GM21576 (cell line): ENCODE measurements around the gene SLIT3.

Experiments used
- ATAC-seq: cut with Tn5 transposase; IDR thresholded peaks from one replicate; pipeline ENCODE4 v1.9.1; 2021; ENCODE audit warnings: mild to moderate bottlenecking, moderate library complexity; ENCODE audit not compliant: unreplicated experiment

SLIT3 gene

DNA sequence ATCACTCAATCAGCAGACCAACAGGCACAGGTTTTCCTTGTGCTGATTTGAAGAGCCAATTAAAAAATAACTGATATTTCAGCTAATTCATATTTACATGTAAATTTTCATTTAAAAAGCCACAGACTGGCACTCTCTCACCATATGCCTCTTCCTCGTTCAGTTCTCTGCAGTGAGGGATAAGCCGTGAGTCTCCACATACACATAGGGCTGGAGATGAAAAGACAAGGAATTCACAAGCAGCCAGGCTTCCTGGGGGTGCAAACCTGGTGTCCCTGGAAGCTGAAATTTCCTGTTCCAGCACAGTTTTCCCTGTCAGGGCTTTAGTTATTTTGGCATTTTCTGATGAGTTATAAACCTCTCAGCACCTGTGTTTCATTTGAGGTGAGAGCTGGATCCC is 397.9 kb downstream of the SLIT3 start:
- ATAC-seq: no peak

DNA sequence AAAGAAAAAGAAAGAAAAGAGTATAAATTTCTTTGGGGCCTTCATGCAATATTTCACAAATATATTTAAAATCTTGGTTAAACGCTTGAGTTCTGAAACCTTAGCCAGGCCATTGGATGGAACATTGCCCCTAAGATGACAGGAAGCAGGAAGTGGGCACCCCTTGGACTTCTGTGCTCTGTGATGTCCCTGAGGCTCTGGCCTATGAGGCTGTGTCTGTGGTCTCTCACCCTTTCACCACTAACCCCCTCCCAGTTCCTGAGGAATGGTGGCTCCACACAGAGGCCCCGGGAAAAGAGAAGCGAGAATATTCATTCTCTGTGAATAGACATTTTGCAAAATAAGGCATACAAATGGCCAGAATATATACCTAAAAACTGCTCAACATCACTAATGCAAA is 401.3 kb downstream of the SLIT3 start:
- no peak for ATAC-seq

DNA sequence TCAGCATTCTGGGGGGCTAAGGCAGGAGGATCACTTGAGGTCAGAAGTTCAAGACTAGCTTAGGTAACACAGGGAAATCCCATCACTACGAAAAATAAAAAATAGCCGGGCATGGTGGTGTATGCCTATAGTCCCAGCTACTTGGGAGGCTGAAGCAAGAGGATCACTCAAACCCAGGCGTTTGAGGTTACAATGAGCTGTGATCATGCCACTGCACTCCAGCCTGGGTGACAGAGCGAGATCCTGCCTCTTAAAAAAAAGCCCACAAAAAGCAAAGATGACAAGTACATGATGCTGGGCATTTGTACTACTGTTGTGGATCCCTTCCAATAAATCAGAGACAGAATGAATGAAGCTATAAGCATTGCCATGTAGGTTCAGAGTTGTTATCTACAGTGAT is 401.7 kb downstream of the SLIT3 start:
- ATAC-seq: no peak

DNA sequence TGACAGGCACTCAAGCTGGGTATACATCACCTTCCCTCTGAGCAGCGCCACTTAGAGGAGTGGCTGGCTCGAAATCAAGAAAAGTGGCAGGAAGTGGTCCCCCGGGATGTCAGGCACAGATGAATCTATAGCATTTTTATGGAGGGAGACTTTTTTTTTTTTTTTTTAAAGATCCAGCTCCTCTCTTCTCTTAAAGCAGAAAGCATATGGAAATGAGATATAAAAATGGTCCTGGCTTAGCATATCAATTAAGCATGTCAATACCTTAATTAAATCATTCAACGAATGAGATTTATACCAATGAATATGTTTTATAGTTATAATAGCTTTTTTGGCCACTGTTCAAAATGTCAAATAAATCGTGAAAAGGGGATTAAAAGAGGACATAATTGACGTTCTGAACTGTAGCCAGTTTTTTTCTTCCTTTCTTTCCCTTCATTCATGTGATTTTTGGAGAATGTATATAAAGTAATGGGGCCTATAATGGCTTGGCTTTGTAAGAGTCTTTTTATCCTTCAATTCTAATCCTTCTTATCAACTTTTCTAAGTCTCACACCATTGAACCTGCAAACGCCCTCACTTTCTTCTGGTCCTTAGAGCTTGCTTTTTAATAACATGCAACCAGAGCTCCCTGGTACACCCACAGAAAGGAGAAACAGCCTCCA is 402.6 kb downstream of the SLIT3 start:
- no peak for ATAC-seq

DNA sequence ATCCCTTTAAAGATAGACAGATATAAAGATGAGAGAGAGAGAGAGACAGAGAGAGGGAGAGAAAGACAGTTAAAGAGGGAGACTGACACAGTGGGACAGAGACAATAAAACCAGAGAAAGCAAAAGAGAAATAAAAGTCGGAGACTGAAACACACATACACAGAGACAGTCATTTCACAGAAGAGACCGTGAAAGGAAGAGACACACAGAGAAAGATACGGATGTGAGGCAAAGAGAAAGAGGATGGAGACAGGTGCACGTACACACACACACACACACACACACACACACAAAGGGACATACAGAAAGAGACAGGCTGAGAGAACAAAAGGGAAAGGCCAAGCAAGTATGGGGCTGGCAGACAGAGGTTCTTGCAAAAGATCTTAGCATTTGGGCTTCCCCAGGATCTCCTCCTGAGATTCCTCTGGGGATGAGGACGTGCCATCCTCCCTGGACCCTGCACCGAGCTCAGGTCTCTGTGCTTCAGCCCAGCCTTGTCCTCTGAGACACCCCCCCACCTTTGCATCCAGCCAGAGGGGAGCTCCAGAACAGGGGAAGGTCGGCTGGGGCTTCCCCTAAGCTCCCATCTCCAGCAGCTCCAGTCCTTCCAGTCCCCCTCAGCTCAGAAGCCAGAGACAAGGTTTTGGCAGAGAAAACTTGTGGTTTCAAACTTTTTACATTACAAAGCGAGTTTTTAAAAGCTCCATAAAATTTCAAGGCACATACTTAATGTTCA is 403.4 kb downstream of the SLIT3 start:
- no peak for ATAC-seq

DNA sequence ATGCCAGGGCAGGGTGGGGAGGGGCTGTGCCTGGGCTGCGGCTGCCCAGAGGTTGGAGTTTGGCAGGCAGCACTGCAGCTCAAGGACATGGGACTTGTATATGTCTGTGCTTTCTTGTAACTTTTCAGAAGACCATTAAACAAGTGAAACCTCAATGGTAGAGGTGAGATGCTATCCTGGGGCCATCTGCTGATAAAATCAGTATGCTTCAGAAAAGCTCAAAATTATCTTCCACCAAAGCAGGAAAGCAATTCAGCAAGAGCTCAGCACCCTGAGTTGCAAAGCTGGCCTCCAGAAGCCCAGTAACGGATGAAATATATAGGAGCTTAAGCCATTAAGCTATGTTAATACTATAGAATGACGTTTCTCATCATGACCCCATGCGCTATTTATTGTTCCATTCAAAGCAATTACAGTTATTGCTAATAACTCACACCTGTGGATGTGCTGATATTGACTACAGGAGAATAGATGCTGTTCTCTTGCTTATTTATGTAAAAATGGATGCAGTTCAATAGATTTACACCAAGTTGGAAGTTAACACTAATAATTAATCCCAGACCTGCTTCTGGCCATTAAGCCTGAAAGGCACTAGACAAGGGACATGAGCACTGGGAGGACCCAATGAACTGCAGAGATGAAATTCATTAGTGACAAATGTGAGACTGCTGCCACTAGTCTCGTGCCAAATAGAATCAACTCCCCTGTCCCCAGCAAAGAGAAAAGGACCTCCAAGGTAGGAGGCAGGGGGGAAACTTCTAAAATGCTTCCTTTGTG is 405.5 kb downstream of the SLIT3 start:
- ATAC-seq: no peak

DNA sequence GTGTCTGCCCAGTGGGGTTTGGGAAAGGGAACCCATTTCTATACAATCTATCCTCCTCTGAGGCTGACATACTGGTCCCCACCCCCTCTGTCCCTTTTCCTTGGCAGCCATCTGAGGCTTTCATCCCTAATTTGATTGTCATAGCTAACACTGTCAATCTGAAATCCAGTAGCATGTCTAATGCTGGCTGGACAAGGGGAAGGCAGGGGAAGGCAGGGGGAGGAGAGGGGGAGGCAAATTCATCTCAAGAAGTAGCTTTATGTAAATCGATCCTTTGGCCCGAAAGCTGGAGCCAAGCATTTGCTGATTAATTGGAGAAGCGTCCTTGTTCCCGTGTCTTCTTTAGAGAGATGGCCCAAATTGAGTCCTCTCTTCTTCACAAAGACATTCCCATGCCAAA is 407.7 kb downstream of the SLIT3 start:
- ATAC-seq: no peak

DNA sequence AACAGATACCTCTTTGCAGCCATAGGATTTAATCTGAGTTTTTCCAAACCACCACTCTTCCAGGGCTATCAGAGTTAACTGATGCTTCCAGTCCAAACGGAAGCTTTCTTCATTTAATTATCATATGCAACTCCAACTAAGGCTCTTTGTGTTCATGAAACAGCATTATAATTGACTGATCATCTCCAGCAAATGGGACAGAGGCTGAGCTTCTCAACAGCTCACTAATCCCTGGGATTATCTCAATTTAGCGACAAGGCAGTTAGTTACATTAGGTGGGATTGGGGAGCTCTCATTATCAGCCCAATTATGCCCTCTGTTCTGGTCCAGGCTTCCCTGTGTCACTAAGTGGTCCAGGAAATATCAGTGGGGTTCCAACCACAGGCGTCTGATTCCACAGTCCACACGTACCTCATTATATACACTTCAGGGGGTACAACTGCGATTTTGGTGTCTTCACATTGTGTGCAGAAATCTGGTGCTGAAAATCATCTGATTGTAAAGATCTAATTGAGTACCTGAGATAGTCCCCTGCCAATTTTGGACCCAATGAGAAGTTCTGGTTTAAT is 408.2 kb downstream of the SLIT3 start:
- no peak for ATAC-seq

DNA sequence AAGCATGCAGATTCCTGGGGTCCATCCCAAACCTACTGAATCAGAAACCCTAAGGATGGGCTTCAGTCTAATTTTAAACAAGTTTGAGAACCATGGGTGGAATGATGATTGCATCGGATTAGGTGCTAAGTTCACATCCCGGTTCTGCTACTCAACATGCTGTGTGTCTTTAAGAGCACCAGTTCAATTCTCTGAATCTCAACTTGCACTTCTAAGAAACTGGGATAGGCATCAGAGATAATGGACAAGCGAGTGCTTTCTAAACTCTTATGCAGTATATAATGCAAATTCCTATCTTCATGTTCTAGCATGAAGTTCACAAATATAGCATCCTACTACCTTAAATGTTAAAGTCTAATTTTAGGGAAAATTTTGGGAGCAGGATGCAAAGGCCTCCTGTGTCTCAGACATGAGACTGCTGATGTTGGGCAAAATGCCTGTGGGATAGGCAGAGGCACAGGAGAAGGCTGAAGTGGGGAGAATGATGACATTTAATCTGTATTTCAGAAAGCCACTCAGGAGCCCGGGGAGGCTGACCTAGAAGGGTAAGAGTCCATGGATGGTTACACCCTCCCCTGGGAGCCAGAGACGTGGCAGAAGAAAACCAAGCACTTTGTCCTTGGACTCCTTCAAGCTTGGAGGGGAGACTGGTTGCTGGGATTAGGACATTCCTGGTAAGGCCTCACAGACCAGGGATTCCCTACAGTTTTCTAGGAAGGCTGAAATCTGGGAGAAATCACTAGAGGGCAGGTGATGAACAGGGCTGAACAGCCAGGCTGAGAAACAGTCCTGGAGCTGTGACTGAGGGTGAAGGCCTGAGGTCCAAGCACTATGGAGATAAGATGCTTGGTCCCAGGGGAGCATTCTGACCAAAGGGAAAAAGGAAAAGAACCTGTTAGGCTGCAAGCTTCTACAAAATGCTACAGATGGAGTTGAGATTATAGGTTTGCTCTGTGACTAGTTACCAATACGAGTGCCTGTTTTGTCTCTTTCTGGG is 409.8 kb downstream of the SLIT3 start:
- no peak for ATAC-seq

DNA sequence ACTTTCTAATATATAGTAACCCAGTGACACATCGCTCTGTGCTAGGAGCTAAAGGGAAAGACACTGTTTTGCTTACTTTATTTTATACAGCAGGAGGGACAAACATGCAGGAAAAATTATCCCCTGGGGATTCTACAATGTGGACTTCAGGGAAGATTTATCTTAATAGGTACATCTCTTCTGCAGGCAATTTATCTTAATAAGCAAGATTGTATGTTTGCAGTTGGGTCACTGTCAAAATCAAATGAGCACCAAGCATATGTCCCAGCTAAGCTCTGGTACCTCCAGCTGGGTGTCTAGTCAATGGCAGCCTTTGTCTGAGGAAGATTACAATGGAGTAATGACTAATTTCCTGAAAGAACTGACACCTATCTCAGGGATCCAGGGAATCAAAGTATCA is 411.9 kb downstream of the SLIT3 start:
- ATAC-seq: no peak

DNA sequence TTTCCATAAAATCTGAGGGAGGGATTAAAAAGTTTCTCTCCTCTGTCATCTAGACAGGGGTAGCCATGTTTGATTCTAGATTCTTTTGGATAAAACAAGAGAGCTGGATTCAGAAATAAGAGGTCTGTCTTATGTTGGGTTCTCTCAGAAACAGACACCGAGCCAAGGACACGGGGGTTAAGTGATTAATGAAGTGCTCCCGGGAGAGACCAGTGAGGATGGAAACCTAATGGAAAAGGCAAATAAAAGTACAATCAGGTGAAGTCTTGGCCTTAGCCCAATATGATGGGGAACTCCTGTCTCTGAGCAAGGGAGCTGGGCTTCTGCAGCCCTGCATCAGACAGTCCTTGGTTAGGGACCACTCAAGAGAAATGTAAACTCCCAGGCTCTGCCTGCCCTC is 413.0 kb downstream of the SLIT3 start:
- no peak for ATAC-seq

DNA sequence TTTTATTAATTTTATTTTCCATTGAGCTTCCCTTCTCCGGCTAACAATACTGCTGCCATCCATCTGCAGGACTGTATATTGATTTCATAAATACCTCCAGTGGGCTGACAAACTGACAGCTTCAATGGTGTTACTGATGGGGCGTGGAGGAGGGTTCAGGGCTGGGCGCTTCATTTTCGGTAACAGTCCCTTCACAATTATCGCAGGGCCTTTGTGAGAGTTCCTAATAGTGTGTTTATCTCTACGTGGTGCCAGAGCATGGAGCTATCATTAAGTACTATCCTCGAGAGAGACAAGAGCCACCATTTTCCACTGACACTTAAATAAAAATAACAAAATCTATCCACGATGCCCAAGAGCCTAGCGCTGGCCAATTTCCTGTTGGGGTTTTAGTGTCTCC is 414.8 kb downstream of the SLIT3 start:
- ATAC-seq: no peak

DNA sequence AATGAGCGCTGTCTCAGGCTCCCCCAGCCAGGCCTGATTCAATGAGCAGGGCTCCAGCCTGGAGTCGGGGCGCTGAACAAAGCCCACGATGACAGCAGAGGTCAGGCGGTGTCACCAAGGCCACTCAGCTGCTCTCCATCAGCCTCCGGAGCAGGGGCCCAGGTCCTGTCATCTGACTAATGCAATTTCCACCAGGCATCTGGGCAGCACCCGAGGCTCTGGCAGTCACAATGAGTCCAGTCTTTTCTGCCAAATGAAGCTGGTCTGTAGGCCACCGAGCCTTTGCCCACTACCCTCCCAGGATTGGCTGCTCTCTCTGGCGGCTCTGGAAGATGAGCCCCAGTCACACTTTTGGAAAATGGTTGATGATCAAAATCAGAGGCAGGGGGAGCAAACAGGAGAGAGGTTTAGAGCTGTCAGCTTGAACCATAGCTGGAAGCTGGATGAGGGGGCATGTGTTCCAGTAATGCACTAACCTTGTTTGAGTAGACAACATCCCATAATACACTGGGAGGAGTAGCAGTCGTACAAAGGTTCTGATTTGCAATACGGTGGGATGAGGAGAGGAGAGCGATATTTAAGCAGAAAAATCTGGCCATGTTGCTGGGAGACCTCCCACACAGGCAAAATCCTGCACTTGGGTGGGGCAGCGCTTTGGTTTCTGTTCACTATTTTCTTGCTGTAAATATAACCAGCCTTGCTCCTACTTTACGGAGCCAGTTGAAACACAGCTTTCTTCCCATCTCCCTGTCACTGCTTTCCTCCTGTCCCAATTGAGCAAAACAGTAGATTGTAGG is 415.4 kb downstream of the SLIT3 start:
- ATAC-seq: no peak

DNA sequence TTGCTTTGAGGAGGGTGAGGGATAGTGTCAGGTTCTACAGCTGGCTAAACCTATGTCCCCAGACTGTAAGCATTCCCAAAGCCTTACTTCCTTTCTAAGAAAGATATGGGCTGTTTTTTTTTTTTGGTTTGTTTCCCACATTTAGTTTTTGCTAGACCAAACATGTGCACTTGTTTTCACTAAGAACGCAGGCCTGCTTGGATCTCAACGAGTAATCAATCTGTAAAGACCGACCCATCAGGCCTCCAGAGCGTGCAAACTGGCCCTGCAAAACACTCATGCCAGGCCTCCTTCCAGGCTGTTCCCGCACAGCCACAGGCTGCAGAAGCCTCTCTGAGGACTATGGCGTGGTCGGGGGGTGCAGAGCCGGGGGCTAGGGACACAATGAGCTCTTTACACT is 416.9 kb downstream of the SLIT3 start:
- ATAC-seq: no peak

DNA sequence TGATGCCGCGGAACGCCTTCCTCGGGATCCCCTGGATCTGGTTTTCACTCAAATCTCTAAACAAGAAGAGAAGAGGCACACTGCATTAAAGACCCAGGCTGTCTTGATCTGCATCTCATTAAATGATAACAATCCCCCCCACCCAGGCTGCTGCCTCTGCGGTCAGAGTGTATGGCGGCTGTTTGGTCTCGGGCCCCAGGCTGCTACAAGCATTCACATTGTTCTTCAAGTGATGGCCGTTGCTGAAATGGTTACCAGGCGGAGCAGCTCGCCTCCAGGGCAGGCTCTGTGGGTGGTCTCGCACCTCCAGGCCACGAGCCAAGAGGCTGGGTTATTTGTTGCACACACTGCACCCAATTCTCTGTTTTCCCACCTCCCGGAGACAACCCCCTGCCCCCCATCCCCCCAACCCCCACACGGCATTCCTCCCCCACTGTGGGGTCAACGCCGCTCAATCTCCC is 417.6 kb downstream of the SLIT3 start:
- no peak for ATAC-seq

DNA sequence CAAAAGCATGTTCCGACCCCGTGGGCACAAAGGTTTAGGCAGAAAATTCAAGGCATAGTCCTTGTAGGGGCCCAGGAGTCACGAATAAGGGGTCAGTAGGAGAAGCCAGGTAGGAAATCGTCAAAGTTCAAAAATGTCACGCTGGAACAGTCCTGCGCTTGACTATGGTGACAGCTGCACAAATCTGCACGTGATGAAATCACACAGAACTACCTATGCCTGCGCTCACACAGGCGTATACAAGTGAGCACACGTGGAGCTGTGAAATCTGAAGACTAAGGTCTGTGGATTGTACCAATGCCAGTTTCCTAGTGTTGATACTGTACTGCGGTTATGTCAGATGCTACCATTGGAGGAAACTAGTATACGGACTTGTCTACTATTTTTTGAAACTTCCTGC is 418.7 kb downstream of the SLIT3 start:
- no peak for ATAC-seq

DNA sequence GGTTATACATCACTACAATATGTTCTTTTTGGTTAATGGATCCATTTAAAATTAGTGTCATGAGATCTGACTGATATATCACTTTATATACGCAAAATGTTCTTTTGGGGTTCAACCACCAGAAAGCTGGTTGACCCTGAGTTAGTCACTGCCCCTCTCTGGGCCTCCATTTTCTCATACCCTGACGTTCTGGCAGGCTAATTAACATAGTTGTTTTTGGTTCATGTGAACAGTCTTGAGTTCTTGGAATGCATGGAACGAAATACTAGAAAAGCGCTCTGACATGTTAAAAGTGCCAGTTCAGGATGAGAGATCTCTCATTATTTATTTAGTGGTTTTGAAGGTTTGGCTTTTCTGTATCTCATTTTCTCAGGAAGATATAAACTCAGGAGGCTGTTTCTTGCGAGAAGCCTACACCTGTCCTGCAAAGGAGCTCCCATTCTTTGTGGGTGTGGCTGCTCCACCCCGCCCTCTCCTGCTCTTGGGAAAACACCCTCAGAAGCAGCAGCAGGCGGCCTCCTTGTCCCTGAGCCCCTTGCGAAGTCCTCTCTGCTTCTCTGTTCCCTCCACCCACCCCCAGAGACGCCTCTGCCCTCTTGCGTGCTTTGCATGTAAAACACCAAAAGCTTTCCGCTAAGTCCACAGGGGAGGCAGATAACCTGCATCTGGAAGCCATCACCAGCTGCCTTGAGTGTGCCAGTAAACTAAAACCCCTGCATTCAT is 419.4 kb downstream of the SLIT3 start:
- ATAC-seq: no peak

DNA sequence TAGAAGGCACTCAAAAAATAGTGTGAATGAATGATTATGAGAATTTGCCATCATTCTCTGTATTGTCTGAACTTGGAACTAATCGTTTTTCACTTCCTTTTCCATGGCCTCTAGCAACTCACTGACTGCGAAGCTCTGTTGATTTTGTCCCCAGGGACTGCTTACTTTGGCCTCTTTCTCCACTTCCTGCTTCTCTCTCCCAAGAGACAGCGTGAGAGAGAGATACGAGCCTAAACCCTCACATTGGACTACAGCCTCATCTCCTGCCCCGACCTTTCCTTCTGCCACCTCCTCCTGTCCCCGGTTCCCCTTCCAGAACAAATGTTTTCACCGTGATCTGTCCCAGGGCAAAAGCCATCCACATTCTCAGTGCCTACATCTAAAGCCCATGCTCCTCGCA is 421.0 kb downstream of the SLIT3 start:
- ATAC-seq: peak; percentile 91

DNA sequence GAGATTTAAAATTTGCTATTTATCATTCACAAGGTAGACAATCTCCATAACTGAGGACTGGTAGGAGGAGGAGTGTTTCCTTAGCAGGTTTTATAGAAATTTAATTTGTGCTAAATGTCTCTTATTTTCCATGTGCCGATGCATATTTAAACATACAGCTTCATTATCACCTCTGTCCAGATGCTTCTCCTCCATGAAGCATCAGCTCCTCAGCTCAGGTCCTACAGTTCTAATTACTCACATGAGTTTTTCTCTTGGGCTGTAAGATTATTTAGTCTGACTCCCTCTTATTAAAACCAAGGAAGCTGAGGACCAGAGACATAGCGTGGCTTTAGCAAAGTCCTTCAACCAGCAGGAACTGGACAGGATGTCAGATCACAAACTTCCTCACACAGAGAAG is 421.6 kb downstream of the SLIT3 start:
- peak; percentile 5 for ATAC-seq
